SJCRH30 (cell line): Measurements from ENCODE around the gene LCN15. TPM values are rescaled to one million over a fixed set of nuclear protein-coding genes. Genes with fewer than 3 reads are reported as not detected.

ENCODE experiments used
- DNase-seq, 2 experiments: peaks; one replicate each; pipeline ENCODE4 v3.0.0-alpha.2; 2015 to 2020
- H3K27ac ChIP-seq: fragments of 250-450 bp; sonication (Bioruptor Pico); 2 replicates; pipeline ENCODE4 v1.5.1; 2020; ENCODE audit warnings: mild to moderate bottlenecking, moderate library complexity
- H3K27me3 ChIP-seq: fragments of 250-450 bp; sonication (Bioruptor Pico); 2 replicates; pipeline ENCODE4 v1.5.1; 2020; ENCODE audit warnings: mild to moderate bottlenecking, moderate library complexity
- H3K36me3 ChIP-seq: fragments of 250-450 bp; sonication (Bioruptor Pico); 2 replicates; pipeline ENCODE4 v1.5.1; 2020; ENCODE audit warnings: mild to moderate bottlenecking, moderate library complexity
- H3K4me1 ChIP-seq: fragments of 250-450 bp; sonication (Bioruptor Pico); 2 replicates; pipeline ENCODE4 v1.5.1; 2020; ENCODE audit warnings: mild to moderate bottlenecking, moderate library complexity
- H3K4me3 ChIP-seq: fragments of 250-450 bp; sonication (Bioruptor Pico); 2 replicates; pipeline ENCODE4 v1.5.1; 2020; ENCODE audit warnings: mild to moderate bottlenecking, moderate library complexity
- H3K9me3 ChIP-seq: fragments of 250-450 bp; sonication (Bioruptor Pico); replicated peaks from 2 replicates; pipeline ENCODE4 v1.5.1; 2020; ENCODE audit warnings: mild to moderate bottlenecking, moderate library complexity
- total RNA-seq: library from RNA; depleted of rRNA; stranded (reverse); fragments of >200 nt; shearing (Covaris generic); gene quantifications from 2 replicates; pipeline ENCODE4 v1.2.3, GENCODE V29; 2014

Gene LCN15
- total RNA-seq, 1 experiment from 2014 or later, result not detected

GRCh38 chr9:136723362-136723976 lies 40.8 kb downstream of the LCN15 start:
- Histone ChIP-seq H3K9me3 (no peaks in the 10 kb centered on the region), H3K4me1 (peaks cover 5% of the 10 kb centered on the region; the same call in 1 of the 2 replicates), H3K27ac (no peak overlapping the region), H3K27me3 (no peaks in the 10 kb centered on the region), H3K4me3 (no peak overlapping the region), H3K36me3 (peaks cover 42% of the 10 kb centered on the region)
- DNase-seq, result no peak

GRCh38 chr9:136722969-136723356 lies 41.4 kb downstream of the LCN15 start:
- Histone ChIP-seq H3K36me3 (peaks cover 42% of the 10 kb centered on the region), H3K4me1 (peaks cover 5% of the 10 kb centered on the region; the same call in 1 of the 2 replicates), H3K27me3 (no peaks in the 10 kb centered on the region), H3K9me3 (no peaks in the 10 kb centered on the region), H3K4me3 (no peak overlapping the region), H3K27ac (no peak overlapping the region)
- DNase-seq, result no peak

GRCh38 chr9:136722093-136722968 lies 42.0 kb downstream of the LCN15 start:
- Histone ChIP-seq H3K27me3 (no peaks in the 10 kb centered on the region), H3K9me3 (no peaks in the 10 kb centered on the region), H3K36me3 (peaks cover 42% of the 10 kb centered on the region), H3K27ac (no peak overlapping the region), H3K4me3 (no peak overlapping the region), H3K4me1 (peaks cover 5% of the 10 kb centered on the region; the same call in 1 of the 2 replicates)
- DNase-seq, result no peak

- Histone ChIP-seq H3K27me3 (no peaks in the 10 kb centered on the region; the same call in 1 of the 2 replicates), H3K4me3 (no peak overlapping the region), H3K4me1 (peaks cover under 1% of the 10 kb centered on the region; the same call in 1 of the 2 replicates), H3K9me3 (no peaks in the 10 kb centered on the region), H3K36me3 (peaks cover 36% of the 10 kb centered on the region), H3K27ac (no peak overlapping the region)
- no peak for DNase-seq
These were observed 42.8 kb downstream of the LCN15 start for GRCh38 chr9:136721339-136722092.

- Histone ChIP-seq H3K4me3 (no peak overlapping the region), H3K27me3 (no peaks in the 10 kb centered on the region; the same call in 1 of the 2 replicates), H3K9me3 (no peaks in the 10 kb centered on the region), H3K36me3 (peaks cover 30% of the 10 kb centered on the region), H3K27ac (no peak overlapping the region), H3K4me1 (no peaks in the 10 kb centered on the region)
- no peak for DNase-seq
These were observed 43.4 kb downstream of the LCN15 start for GRCh38 chr9:136720898-136721338.

- Histone ChIP-seq H3K27me3 (no peaks in the 10 kb centered on the region; the same call in 1 of the 2 replicates), H3K27ac (no peak overlapping the region), H3K36me3 (peaks cover 24% of the 10 kb centered on the region), H3K4me1 (no peaks in the 10 kb centered on the region), H3K9me3 (no peaks in the 10 kb centered on the region), H3K4me3 (no peak overlapping the region)
- DNase-seq, result no peak
These were observed 43.9 kb downstream of the LCN15 start for GRCh38 chr9:136720251-136720897.

GRCh38 chr9:136719195-136719880 lies 45.0 kb downstream of the LCN15 start:
- Histone ChIP-seq H3K4me1 (peaks cover 8% of the 10 kb centered on the region), H3K27ac (no peak overlapping the region), H3K27me3 (peaks cover under 1% of the 10 kb centered on the region), H3K9me3 (no peaks in the 10 kb centered on the region), H3K4me3 (no peak overlapping the region), H3K36me3 (peaks cover 16% of the 10 kb centered on the region)
- no peak for DNase-seq

GRCh38 chr9:136718345-136719194 lies 45.7 kb downstream of the LCN15 start:
- Histone ChIP-seq H3K4me1 (peaks cover 14% of the 10 kb centered on the region), H3K27me3 (peaks cover 8% of the 10 kb centered on the region), H3K27ac (no peak overlapping the region)

GRCh38 chr9:136717399-136717798 lies 46.9 kb downstream of the LCN15 start:
- Histone ChIP-seq H3K4me3 (no peak overlapping the region), H3K4me1 (peaks cover 23% of the 10 kb centered on the region), H3K36me3 (no peaks in the 10 kb centered on the region), H3K9me3 (no peaks in the 10 kb centered on the region), H3K27me3 (peaks cover 17% of the 10 kb centered on the region), H3K27ac (no peak overlapping the region)
- DNase-seq, result no peak

More at GRCh38 chr9:136718345-136719194, 45.7 kb downstream of the LCN15 start:
- Histone ChIP-seq H3K36me3 (peaks cover 8% of the 10 kb centered on the region), H3K4me3 (no peak overlapping the region), H3K9me3 (no peaks in the 10 kb centered on the region)
- no peak for DNase-seq

GRCh38 chr9:136714893-136715274 lies 49.4 kb downstream of the LCN15 start:
- Histone ChIP-seq H3K4me1 (peaks cover 27% of the 10 kb centered on the region), H3K36me3 (no peaks in the 10 kb centered on the region), H3K27me3 (peaks cover 28% of the 10 kb centered on the region), H3K27ac (no peak overlapping the region), H3K4me3 (no peak overlapping the region), H3K9me3 (no peaks in the 10 kb centered on the region)
- DNase-seq, result no peak

- Histone ChIP-seq H3K4me3 (no peak overlapping the region), H3K27me3 (peaks cover 32% of the 10 kb centered on the region), H3K4me1 (peaks cover 27% of the 10 kb centered on the region), H3K9me3 (no peaks in the 10 kb centered on the region), H3K36me3 (no peaks in the 10 kb centered on the region), H3K27ac (no peak overlapping the region)
- no peak for DNase-seq
These were observed 50.0 kb downstream of the LCN15 start for GRCh38 chr9:136714096-136714892.

GRCh38 chr9:136713550-136713949 lies 50.8 kb downstream of the LCN15 start:
- H3K4me1 ChIP-seq, result peaks cover 27% of the 10 kb centered on the region
- peak overlapping the region; percentile 49; the same call in 1 of the 2 replicates for H3K4me3 ChIP-seq
- DNase-seq, result peak; percentile 57 to 64
- no peak overlapping the region for H3K27ac ChIP-seq
- no peaks in the 10 kb centered on the region for H3K36me3 ChIP-seq
- H3K27me3 ChIP-seq, result peaks cover 32% of the 10 kb centered on the region
- H3K9me3 ChIP-seq, result no peaks in the 10 kb centered on the region
